NCI-H2227 (cell line): ENCODE data around the gene POM121L2.

Experiments used
- DNase-seq: peaks from one replicate; lab custom pipeline; 2025; ENCODE audit not compliant: unreplicated experiment; lab: John Stamatoyannopoulos, UW

POM121L2 gene

GRCh38 chr6:27260836-27261375 lies 51.2 kb downstream of the POM121L2 start:
- DNase-seq: no peak

DNA sequence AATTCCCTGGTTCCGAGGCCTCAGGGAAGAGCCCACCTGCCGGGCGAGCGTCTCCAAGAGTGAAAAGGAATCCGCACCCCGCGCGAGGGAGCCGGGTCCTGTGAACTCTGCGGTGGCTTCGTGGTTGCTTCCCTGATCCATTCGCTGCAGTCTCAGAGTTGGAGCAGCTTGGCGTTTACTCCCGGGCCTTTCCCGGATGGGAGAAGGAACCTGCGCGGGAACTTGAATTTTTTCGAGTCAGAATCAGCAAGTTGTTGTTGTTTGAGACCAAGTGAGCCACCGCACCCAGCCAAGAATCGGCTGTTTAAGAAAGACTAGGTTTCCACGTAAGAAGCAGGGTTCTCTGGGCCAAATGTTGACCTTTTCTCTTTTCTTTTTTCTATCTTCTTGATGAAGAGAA lies 51.7 kb downstream of the POM121L2 start:
- DNase-seq: no peak
